HG03469 (cell line): ENCODE results near the gene NINJ2.
A peak's percentile ranks its signal among the peaks of the same experiment; 100 is the strongest.
"Not testable (repeated sequence)": the region's sequence is repeated elsewhere in the genome, so short reads cannot be mapped to it uniquely, and the experiment has no call there.

Experiments
- ATAC-seq: cut with Tn5 transposase; IDR thresholded peaks from one replicate; pipeline ENCODE4 v1.9.1; 2021; ENCODE audit warnings: mild to moderate bottlenecking, moderate library complexity, moderate number of reproducible peaks; ENCODE audit not compliant: unreplicated experiment

NINJ2 gene, protein sequence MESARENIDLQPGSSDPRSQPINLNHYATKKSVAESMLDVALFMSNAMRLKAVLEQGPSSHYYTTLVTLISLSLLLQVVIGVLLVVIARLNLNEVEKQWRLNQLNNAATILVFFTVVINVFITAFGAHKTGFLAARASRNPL

DNA sequence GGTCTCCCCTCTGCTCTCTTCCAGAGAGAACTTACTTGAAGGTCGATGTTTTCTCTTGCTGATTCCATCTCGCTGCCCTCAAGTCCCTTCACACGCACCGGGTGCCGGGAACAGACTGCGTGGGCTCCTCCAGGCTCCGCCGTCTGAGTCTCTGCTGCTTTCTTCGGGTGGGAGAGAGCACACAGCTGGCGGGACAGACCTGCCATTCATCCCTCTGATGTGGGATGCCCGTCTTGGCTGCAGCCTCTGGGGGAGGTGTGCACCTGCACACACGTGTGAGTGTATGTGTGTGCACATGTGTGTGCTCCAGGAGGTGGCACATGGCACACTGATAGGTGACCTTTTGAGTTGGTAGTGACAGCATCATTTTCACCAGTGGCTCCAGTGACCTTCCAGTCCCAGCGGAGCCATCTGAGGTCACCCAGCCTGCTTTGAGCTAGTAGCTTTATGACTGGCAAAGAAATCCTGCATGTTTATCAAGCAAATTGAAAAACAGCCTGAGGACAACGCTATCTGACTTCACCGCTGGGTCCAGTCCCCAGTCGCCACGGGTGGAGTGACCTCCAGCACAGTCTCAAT, at the start of gene NINJ2:
Gene NINJ2 (minus strand): TSS at position 153 of the 579 bp plus-strand sequence. CDS start 85 bp downstream, at position 68.
- ATAC-seq, result no peak

DNA sequence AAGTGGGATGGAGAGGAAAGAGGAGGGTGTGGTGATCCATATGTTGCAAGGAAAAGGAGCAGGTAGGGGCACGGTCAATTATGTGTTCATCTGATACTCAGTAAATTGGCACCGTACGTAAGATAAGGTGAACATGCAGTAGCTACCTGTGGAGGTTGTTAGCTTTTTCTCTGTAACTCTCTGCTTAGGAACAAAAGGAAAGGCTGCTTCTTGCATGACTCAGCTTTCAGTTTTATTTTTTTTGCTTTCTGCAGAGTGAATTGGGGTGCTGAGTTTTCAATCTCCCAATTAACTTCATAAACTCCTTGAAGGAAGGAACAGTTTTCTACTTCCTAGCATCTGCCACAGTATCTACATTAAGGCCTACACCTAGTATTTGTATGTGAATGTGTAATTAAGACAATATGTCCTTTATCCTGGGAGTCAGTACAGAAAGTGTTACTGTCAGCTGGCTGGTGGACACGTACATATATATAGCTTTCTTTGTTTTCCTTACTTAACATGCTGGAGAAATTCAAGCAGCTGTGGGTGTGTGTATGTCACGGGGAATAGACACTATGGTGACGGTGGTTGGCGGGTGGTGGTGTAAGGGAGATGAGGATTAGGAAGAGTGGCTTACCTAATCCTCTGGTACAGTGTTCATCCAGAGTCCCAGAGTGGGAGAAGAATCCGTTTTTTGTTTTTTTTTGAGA, 49.1 kb upstream of the NINJ2 start:
- ATAC-seq, result no peak

DNA sequence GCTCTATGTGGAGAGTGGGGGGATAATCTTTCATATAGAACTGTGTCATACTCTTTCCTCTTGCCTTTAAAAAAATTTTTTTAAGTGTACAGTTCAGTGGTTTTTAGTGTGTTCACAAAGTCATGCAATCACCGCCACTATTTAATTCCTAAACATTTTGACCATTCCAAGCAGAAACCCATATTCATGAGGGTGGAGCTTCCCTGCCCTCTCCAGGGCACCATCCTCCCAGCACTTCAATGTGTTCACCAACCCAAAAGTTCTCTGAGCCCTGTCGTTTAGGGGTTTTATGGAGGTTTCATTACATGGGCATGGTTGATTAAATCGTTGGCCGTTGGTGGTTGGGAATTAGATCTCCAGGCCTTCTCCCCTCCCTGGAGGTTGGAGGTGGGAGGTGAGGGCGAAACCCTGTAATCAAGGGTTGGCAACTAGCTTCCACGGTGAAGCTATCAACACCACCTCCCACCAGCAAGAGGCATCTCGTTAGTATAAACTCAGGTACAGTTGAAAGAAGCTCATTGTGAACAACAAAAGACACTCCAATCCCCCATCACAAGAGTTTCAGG, 46.3 kb upstream of the NINJ2 start:
- ATAC-seq, result no peak

DNA sequence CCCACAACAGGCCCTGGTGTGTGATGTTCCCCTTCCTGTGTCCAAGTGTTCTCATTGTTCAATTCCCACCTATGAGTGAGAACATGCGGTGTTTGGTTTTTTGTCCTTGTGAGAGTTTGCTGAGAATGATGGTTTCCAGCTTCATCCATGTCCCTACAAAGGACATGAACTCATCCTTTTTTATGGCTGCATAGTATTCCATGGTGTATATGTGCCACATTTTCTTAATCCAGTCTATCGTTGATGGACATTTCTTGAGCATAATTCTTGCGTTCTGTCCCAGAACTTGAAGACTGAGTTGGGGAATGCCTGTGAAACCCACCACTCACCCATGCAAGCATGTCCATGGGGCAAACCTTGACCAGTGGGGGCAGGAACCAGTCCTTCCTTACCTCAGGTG, 44.8 kb upstream of the NINJ2 start:
- ATAC-seq, result not testable (repeated sequence)

DNA sequence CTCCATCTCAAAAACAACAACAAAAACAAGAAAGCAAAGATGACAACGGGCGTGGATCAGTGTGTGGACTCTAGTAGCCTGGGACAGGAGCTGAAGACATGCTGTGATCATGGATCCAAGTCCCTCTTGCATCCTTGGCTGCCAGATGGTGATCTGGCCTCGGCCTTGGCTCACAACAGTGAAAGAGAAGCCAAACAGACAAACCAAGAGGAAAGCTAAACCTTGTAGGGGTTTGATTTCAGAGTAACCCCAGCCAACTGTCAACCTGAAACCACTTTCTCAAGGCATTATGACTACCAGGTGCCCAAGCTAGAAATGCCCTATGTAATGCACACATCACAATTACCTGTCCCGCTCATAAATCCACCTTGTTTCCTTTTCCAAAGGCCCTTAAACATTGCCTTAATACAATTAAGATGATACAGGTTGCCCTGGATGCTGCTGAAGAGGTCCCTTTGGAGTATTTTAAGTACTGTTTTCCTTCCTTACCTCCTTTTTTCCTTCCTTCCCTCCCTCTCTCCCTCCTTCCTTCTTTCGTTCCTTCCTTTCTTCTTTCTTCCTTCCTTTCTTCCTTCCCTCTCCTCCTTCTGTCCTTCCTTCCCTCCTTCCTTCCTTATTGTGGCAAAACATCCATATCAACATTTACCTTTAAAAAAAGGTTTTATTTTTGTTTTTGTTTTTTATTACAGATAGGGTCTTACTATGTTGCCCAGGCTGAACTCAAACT, 41.4 kb upstream of the NINJ2 start:
- no peak for ATAC-seq

DNA sequence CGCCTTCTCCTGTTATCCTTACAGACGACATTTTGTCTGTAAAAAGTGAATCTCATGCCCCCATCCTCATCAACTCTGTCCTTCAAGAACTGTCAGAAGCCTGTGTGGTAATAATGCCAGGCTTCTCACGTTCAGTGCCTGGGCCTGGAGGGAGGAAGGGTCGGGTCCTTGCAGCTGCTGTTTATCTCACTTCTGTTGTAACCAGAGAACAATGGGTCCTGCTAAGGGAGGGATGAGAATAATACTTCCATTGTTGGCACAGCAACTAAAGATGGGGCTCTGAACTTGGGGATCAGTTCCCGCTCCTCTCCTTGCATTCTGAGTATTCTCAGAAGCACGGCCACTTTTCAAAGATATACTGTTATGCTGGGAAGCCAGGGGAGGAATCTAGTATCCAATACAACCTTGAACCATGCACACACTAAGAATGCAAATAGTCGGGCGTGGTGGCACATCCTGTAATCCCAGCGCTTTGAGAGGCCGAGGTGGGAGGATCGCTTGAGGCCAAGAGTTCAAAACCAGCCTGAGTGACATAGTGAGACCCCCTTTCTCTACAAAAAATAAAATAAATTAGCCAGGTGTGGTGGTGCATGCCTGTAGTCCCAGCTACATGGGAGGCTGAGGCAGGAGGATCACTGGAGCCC, 38.8 kb upstream of the NINJ2 start:
- ATAC-seq, result no peak

DNA sequence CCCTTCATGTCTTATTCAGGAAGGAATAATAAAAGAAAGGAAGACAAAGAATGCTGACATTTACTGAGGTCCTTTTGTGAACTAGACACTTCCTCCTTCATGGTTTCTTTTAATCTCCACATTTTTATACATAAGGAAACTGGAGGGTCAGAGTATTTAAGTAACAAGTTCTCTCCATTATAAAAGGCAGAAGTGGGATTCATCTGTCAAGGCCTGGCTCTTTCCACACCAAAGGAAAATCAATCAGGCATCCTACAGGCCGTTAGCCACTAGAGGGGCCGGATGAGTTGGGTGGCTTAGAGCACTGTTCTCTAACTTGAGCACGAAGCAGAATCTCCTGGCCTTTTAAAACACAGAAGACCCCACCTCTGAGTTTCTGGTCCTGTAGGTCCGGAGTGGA, 36.8 kb upstream of the NINJ2 start:
- no peak for ATAC-seq

DNA sequence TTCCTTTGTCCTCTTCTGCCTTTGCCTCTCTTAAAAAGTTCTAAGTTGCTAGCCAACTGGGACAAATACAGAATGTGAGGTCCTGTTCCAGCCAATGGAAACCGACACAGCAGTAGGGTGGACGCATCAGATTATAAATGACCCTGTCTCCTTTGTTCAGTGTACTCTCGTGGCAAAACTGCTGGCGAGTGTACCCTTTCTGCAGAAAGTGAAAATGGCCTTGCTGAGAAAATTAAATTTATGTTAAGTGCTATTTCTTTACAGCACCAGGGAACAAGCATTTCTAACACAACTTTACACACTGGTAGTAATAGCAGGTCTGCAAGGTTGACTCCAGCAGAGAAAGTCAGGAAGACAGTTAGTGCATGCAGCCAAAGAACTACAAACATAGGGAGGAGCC, 35.0 kb upstream of the NINJ2 start:
- not testable (repeated sequence) for ATAC-seq

DNA sequence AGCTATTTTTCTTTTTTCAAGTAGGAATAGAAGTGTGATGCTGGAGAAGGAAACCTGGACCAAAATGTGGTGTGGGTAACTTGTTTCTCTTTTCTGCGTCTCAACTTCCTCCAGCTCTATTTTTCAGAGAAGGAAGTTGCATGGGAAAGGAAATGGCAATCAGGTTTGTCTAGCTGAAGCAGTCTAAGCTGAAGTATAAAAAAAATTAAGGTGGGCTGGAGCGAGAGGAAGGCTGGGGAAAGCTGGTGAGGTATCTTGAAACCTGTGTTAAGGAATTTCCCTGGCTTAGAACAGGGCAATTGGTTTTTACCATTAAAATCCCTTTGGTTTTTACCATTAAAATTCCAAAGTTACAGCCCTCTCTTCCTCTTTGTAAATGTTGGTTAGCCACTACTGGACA, 34.2 kb upstream of the NINJ2 start:
- ATAC-seq, result no peak

DNA sequence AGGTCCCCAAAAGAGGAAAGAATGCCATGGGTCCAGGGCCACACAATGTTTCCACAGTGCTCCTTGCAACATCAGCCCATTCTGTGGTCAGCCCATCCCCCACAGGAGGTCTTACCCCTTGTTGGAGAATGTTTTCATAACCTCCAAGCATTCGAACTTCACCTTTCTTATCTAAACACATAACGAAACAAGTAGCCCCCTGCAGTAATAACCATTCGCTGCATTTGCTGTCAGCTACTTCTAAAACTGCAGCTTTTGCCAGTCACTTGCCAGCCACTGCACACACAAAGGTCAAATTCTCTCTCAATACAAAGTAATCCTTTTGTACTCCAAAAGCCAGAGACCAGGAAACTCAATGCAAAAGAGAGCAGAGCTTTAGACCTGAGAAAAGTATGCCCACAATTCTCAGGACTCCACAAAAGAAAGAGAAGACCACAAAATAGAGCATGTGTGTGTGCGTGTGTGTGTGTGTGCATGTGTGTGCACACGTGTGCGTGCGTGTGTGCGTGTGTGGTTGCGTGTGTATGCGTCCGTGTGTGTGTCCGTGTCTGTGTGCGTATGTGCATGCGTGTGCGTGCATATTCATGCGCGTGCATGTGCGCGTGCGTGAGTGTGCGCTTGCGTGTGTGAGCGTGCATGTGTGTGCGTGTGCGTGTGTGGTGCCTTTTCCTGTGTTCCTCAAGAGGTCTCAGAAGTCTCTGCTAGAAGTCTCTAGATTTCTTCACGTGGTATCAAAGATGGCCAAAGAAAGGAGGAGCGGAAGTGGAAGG, 31.7 kb upstream of the NINJ2 start:
- no peak for ATAC-seq

DNA sequence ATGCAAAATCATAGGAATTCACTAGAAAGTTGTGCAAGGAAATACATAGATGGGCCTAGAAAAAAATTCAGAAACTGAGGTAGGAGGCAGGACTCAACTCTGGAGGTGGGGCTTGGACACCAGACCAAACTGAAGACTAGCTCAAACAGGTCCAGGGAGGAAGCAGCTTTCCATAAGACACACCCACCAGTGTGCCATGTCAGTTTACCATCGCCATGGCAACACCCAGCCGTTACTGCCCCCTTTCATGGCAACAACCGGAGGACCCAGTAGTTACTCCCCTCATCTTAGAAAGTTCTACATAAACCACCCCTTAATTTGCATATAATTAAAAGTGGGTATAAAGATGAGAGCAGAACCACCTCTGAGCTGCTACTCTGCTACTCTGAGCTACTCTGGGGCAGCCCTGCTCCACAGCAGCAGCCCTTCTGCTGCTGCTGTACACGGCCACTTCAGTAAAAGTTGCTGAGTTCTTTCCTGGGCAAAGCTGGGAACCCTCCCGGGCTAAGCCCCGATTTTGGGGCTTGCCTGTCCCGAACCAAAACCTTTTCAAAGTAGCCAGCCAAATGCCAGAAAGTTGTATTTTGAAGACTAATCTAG, 30.8 kb upstream of the NINJ2 start:
- no peak for ATAC-seq

DNA sequence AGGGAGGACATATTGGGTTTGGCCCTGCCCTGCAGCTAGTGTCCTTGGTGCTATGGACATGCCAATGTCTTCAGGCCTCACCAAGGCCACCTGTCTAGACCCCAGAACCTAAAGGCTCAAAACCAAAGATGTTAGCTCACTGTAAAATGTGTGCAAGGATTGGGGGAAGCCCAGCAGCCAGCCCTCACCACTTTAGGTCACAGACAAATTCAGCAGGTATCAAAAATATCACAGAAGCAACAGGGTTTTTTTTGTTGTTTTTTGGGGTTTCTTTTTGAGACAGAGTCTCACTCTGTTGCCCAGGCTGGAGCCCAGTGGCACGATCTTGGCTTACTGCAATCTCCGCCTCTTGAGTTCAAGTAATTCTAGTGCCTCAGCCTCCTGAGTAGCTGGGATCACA, 29.0 kb upstream of the NINJ2 start:
- no peak for ATAC-seq

DNA sequence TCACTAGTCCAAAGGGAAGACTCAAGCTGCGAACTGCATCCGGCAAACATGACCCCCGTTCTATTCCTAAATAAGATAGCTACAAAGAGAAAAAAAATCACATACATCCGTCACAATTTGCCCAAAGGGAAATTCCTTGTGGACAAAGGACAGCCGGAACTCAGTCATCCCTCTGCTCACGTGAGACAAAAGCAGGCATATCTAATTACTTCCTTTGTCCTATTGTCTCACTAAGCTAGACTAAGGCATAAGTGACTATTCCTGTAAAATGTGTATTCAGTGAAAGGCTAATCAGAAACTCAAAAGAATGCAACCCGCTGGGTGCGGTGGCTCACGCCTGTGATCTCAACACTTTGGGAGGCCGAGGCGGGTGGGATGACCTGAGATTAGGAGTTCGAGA, 27.2 kb upstream of the NINJ2 start:
- no peak for ATAC-seq

DNA sequence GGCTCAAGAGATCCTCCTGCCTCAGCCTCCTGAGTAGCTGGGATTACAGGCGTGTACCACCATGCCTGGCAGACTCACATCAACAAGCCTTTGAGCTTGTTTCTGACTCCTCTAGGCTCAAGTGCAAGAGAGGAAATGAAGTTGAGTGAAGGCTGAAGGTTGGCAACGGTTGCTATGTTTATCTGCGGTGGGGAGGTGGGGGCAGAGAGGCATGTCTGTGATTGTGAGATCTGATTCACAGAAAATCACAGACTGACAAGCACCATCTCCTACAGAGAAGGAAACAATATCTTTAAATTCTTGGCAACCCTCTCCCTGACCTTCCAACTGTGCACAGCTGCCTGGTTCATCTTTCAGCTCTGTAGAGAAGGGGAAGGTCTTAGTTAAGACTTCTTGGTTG, 22.1 kb upstream of the NINJ2 start:
- peak; percentile 61 for ATAC-seq

DNA sequence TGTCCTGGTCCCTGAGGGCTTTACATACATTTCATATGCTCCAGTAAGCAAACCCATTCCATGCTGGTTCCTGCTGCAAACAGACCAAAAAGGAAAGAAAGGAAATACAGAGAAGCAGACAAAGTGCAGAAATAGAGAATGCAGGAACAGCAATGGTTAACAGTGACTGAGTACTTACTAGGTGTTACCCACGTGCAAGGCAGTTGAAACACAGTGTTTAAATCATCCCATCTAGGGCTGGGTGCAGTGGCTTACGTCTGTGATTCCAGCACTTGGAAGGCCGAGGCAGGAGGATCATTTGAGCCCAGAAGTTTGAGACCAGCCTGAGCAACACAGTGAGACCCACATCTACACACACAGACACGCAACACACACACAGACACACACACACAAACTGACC, 21.2 kb upstream of the NINJ2 start:
- no peak for ATAC-seq

DNA sequence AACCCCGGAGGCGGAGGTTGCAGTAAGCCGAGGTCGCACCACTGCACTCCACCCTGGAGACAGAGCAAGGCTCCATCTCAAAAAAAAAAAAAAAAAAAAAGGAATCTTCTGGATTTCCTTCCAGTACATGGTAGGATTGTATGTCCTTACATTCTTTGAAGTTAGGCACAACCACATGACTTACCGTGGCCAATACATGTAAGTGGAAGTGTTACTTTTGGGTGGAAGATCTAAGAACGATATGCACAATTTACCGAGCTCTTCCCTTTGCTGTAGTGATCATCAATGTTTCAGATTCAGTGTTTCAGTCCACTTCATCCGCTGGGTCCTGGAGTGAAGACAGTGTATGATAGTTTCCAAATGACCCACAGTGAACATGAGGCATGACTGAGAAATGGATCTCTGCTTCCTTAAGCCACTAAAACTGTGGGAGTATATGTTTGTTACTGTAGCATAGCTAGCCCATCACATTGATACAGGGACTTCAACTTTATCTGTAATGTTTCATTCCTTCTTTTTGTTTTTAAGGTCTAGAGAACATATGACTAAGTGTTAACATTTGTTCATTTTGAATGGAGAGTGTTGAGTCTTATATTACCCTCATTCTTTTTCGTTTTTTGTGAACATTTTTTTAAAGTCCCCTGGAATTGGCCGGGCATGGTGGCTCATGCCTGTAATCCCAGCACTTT, 18.5 kb upstream of the NINJ2 start:
- ATAC-seq, result no peak

DNA sequence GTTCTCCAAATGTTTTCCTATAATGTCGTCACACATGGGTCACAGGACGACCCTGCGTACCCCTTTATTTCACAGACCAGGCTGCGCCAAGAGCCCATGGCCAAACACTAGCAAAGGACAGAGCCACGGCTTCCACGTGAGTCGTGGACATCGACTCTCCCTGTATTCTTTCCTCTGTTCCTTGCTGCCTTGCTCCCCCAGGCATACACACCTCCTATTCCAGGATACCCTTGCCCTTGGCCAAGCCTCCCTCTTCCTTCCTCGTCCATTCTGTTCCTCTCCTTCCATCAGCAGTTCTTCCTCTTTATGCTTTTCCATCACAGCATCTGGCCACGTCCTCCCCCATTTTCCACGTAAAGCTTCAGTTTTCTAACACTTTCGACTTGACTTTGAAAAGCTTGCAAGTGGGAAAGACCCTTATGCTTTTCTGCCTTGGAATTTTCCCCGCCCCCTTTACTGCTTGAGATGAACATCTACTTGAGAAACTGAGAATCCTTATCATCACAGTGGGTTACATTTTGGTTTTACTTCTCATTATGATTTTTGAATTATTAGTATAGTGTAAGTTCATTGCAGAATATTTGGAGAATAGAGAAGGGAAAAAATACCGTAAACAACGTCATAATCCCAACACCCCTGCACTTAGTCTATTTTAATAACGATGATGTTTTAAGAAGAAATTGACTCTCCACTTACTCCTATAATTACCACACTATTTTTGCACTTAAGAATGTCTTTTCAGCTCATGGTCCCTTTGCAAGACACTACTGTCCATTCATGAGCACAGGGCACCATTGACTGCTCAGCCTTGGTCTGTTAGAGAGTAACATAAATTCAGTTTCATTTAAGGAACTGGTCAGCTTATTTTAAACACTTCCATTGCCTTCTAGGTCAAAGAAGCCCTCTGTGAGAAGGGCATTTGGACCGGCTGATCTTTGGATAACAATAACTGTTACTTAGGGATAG, 15.8 kb upstream of the NINJ2 start:
- no peak for ATAC-seq

DNA sequence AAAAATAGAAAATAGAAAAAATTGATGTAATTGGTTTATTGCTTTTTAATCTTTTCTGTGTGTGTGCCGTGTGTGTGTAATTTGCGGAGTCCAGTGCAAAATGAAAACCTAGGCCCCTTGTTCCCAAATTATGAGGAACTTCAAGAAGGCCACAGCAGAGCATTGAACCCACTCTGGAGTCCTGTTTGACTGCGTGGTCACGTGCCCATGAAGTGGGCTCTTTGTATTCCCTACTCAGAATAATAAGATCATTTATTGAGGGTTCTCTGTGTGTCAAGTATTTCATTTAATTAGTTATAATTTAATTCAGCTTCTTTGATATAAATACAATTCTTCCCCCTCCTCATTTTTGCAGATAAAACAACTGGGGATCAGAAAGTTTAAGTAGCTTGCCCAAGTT, 12.3 kb upstream of the NINJ2 start:
- ATAC-seq, result no peak
